ENCODE data around the gene DCLRE1B.

Gene DCLRE1B

GRCh38 chr1:113928187-113928930 lies 23.2 kb downstream of the DCLRE1B start:
- peak; percentile 21 for DNase-seq

- peak; percentile 90 for DNase-seq
Measured at GRCh38 chr1:113928941-113929749, 24.0 kb downstream of the DCLRE1B start, which contains the start of gene HIPK1. HIPK1 (plus strand) TSS chr1:113929324.

- peak; percentile 14 for DNase-seq
Measured at GRCh38 chr1:113929750-113930498, 24.8 kb downstream of the DCLRE1B start.

- DNase-seq = peak; percentile 20
Measured at GRCh38 chr1:113930499-113931161, 25.5 kb downstream of the DCLRE1B start.

GRCh38 chr1:113931451-113931851 lies 26.3 kb downstream of the DCLRE1B start:
- peak; percentile 2 for DNase-seq

- no peak for DNase-seq
Measured at GRCh38 chr1:113934006-113934405, 28.9 kb downstream of the DCLRE1B start.

- DNase-seq = no peak
Measured at GRCh38 chr1:113934511-113935055, 29.5 kb downstream of the DCLRE1B start.

- DNase-seq = no peak
Measured at GRCh38 chr1:113935176-113935575, 30.1 kb downstream of the DCLRE1B start.

GRCh38 chr1:113935970-113936369 lies 30.8 kb downstream of the DCLRE1B start:
- DNase-seq = no peak

- DNase-seq = no peak
Measured at GRCh38 chr1:113937146-113937545, 32.0 kb downstream of the DCLRE1B start.

GRCh38 chr1:113938192-113938591 lies 33.1 kb downstream of the DCLRE1B start:
- DNase-seq = no peak

- DNase-seq = no peak
Measured at GRCh38 chr1:113940365-113941244, 35.5 kb downstream of the DCLRE1B start.

- no peak for DNase-seq
Measured at GRCh38 chr1:113941245-113941559, 36.1 kb downstream of the DCLRE1B start.

GRCh38 chr1:113942527-113942926 lies 37.4 kb downstream of the DCLRE1B start:
- no peak for DNase-seq

- DNase-seq = no peak
Measured at GRCh38 chr1:113943028-113943811, 38.1 kb downstream of the DCLRE1B start.

GRCh38 chr1:113945329-113945728 lies 40.2 kb downstream of the DCLRE1B start:
- DNase-seq = no peak

GRCh38 chr1:113946112-113946511 lies 41.0 kb downstream of the DCLRE1B start:
- no peak for DNase-seq

GRCh38 chr1:113946678-113947387 lies 41.7 kb downstream of the DCLRE1B start:
- DNase-seq = no peak

- no peak for DNase-seq
Measured at GRCh38 chr1:113947388-113948107, 42.4 kb downstream of the DCLRE1B start.
